Measurements from ENCODE around the gene MYRIP.

DNA sequence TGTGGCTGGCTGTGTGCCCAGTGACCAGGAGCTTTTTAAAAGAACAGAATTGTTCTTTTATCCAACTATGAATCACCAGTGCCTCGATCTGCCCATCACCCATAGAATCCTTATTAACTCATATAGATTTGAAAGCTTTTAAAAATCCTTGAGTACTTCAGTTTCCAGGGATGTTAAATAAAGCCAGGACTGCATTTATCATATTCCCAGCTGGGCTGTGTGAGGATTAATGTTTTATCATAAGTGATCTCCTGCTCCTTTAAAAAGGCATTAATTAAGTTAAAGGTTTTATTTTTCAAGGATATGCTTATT is 234.0 kb downstream of the MYRIP start:
- TF ChIP-seq, protein P1, sequence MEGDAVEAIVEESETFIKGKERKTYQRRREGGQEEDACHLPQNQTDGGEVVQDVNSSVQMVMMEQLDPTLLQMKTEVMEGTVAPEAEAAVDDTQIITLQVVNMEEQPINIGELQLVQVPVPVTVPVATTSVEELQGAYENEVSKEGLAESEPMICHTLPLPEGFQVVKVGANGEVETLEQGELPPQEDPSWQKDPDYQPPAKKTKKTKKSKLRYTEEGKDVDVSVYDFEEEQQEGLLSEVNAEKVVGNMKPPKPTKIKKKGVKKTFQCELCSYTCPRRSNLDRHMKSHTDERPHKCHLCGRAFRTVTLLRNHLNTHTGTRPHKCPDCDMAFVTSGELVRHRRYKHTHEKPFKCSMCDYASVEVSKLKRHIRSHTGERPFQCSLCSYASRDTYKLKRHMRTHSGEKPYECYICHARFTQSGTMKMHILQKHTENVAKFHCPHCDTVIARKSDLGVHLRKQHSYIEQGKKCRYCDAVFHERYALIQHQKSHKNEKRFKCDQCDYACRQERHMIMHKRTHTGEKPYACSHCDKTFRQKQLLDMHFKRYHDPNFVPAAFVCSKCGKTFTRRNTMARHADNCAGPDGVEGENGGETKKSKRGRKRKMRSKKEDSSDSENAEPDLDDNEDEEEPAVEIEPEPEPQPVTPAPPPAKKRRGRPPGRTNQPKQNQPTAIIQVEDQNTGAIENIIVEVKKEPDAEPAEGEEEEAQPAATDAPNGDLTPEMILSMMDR (IDR thresholded peaks at IDR 0.05 in 2 of 3, conservative IDR thresholded peaks at IDR 0.05 in 1 of 3; ENCODE audit: control insufficient read depth in 2 of 3, extremely low read depth in 1 of 3, insufficient read depth in 1 of 3, low read depth in 3 of 3, low read length in 3 of 3): no peak
- no peak for TF ChIP-seq POLR2A (IDR thresholded peaks at IDR 0.05; ENCODE audit: low read depth, low read length)
- no peak for TF ChIP-seq EZH2 (IDR thresholded peaks at IDR 0.05; ENCODE audit: borderline replicate concordance, control insufficient read depth, low read depth, low read length)
- TF ChIP-seq SREBF1 (IDR thresholded peaks at IDR 0.05; ENCODE audit: low read length): no peak
- TF ChIP-seq POLR2AphosphoS5 (IDR thresholded peaks at IDR 0.05; ENCODE audit: low read length): no peak
- no peak for TF ChIP-seq ETV6 (conservative IDR thresholded peaks at IDR 0.05 in 1 of 2, IDR thresholded peaks at IDR 0.05 in 1 of 2; ENCODE audit: borderline replicate concordance in 1 of 2, low read depth in 1 of 2)
- TF ChIP-seq, protein P2, sequence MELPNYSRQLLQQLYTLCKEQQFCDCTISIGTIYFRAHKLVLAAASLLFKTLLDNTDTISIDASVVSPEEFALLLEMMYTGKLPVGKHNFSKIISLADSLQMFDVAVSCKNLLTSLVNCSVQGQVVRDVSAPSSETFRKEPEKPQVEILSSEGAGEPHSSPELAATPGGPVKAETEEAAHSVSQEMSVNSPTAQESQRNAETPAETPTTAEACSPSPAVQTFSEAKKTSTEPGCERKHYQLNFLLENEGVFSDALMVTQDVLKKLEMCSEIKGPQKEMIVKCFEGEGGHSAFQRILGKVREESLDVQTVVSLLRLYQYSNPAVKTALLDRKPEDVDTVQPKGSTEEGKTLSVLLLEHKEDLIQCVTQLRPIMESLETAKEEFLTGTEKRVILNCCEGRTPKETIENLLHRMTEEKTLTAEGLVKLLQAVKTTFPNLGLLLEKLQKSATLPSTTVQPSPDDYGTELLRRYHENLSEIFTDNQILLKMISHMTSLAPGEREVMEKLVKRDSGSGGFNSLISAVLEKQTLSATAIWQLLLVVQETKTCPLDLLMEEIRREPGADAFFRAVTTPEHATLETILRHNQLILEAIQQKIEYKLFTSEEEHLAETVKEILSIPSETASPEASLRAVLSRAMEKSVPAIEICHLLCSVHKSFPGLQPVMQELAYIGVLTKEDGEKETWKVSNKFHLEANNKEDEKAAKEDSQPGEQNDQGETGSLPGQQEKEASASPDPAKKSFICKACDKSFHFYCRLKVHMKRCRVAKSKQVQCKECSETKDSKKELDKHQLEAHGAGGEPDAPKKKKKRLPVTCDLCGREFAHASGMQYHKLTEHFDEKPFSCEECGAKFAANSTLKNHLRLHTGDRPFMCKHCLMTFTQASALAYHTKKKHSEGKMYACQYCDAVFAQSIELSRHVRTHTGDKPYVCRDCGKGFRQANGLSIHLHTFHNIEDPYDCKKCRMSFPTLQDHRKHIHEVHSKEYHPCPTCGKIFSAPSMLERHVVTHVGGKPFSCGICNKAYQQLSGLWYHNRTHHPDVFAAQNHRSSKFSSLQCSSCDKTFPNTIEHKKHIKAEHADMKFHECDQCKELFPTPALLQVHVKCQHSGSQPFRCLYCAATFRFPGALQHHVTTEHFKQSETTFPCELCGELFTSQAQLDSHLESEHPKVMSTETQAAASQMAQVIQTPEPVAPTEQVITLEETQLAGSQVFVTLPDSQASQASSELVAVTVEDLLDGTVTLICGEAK (IDR thresholded peaks at IDR 0.05; ENCODE audit: borderline replicate concordance): no peak
- no peak for TF ChIP-seq MXI1 (IDR thresholded peaks at IDR 0.05; ENCODE audit: low read depth, low read length)
- TF ChIP-seq MYC (IDR thresholded peaks at IDR 0.05; ENCODE audit: insufficient read depth, insufficient read length, insufficient replicate concordance, low read length, severe bottlenecking): no peak
- TF ChIP-seq TAF1 (IDR thresholded peaks at IDR 0.05; ENCODE audit: borderline replicate concordance, low read depth, low read length): no peak

Measured in GM12878 (cell line).